Measurements from ENCODE around the gene MAPK8IP3. TPM values are rescaled to one million over a fixed set of nuclear protein-coding genes. Genes with fewer than 3 reads are reported as not detected.
A peak's percentile ranks its signal among the peaks of the same experiment; 100 is the strongest.

Gene MAPK8IP3
- total and polyA plus RNA-seq, 8 donors = 25.5 to 244 (median 50.3) TPM

DNA sequence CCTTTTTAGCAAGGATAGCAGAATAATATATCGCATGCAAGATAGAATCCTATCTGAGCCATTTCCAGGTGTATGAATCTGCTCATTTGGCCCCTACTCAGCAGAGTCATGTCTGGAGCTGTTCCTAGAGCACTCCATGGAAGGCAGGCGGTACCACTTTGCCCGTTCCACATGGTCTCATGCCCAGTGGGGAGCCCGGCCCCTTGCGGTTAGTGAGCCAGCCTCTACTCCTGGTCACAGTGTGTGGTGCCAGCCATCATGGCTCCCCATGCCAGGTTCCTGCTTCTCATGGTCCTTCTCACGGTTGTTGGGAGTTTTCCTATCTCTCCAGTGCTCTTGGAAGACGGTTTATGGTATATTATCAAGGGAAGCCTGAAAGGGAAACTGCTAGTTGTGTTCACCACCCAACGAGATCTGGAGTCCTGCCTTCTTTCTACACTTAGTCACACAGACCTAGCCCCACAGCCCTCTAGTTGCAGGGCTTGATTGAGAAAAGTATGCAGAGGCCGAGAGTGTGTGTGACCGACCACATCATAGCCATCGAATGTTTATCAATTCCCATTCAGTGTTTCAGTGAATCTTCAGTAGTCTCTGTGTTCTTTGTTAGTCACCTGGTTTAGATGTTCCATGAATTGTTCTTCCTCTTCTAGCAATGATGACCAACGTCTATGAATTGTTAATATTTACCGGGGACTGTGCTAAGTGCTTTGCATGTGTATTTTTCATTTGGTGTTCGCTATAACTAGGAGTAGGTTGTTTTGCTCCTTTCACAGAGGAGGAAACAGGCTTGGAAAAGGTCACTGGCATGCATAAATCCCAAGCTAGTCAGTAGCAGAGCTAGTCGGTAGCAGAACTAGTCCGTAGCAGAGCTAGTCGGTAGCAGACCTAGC is 18.3 kb upstream of the MAPK8IP3 start:
- peak in 3 of 4 donors; percentile 5 to 42 (median 28) for ATAC-seq
- no peaks in the 10 kb centered on the region for H3K9me3 ChIP-seq
- intact Hi-C loops (cut with DNase I) = no loop called here
- no peak for FAIRE-seq
- no peak for DNase-seq
- peak overlapping the region; percentile 33 to 76 (median 70) for H3K27ac ChIP-seq
- TF ChIP-seq, protein P1, sequence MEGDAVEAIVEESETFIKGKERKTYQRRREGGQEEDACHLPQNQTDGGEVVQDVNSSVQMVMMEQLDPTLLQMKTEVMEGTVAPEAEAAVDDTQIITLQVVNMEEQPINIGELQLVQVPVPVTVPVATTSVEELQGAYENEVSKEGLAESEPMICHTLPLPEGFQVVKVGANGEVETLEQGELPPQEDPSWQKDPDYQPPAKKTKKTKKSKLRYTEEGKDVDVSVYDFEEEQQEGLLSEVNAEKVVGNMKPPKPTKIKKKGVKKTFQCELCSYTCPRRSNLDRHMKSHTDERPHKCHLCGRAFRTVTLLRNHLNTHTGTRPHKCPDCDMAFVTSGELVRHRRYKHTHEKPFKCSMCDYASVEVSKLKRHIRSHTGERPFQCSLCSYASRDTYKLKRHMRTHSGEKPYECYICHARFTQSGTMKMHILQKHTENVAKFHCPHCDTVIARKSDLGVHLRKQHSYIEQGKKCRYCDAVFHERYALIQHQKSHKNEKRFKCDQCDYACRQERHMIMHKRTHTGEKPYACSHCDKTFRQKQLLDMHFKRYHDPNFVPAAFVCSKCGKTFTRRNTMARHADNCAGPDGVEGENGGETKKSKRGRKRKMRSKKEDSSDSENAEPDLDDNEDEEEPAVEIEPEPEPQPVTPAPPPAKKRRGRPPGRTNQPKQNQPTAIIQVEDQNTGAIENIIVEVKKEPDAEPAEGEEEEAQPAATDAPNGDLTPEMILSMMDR (IDR thresholded peaks at IDR 0.05) = no peak
- H3K36me3 ChIP-seq = peaks cover 0 to 31% (median 2%) of the 10 kb centered on the region in 3 donors
- H3K4me1 ChIP-seq = peaks cover 0 to 7% (median 0%) of the 10 kb centered on the region in 3 donors
- H3K4me3 ChIP-seq = no peak overlapping the region
- no peaks in the 10 kb centered on the region for H3K27me3 ChIP-seq
- 79 to 81% methylated on average over 17 of the region's 17 CpGs for WGBS, 2 donors

DNA sequence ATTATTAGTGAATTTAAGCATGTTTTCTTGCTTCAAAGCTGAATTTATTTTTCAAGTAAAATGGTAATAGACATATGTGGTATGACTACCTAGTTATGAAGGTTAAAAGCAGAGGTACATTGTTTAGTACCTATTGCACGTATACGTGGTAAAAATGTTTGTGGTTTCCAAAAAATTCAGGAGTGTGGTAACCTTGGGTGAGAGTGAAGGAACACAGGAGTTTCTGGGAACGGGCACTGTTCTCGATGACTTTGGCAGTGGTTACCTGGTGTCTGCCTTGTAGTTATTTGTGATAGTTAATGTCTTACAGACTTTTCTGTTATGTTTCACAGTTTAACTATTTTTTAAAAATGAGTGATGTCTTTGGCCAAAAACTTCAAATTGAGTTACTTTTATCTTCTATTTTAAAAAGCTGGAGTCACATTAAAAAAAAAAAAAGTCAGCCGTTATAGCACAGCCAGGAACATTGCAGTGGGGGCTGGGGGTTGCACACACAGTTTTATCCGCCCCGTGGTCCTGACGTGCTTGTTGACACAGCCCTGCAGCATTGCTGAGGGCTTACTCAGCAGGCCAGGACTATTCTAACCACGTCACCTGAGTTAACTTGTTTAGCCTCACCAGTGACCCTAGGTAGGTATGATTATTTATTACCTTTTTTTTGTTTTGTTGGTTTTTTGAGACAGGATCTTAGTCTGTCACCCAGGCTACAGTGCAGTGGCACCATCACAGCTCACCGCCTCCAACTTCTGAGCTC is 17.0 kb upstream of the MAPK8IP3 start:
- Histone ChIP-seq H3K27ac (peak overlapping the region; percentile 66 to 76 (median 71)), H3K4me3 (no peak overlapping the region), H3K27me3 (no peaks in the 10 kb centered on the region), H3K36me3 (peaks cover 5 to 45% (median 13%) of the 10 kb centered on the region in 3 donors), H3K9me3 (no peaks in the 10 kb centered on the region), H3K4me1 (peaks cover 0 to 7% (median 0%) of the 10 kb centered on the region in 3 donors)
- 62 to 64% methylated on average over 10 of the region's 10 CpGs for WGBS, 2 donors
- ATAC-seq (peak; percentile 85 to 90 (median 88)), FAIRE-seq (no peak), DNase-seq (peak in 4 of 6 donors; percentile 26 to 62 (median 54))
- intact Hi-C loops (cut with DNase I) = no loop called here
- TF ChIP-seq, protein P1 (IDR thresholded peaks at IDR 0.05) = no peak

DNA sequence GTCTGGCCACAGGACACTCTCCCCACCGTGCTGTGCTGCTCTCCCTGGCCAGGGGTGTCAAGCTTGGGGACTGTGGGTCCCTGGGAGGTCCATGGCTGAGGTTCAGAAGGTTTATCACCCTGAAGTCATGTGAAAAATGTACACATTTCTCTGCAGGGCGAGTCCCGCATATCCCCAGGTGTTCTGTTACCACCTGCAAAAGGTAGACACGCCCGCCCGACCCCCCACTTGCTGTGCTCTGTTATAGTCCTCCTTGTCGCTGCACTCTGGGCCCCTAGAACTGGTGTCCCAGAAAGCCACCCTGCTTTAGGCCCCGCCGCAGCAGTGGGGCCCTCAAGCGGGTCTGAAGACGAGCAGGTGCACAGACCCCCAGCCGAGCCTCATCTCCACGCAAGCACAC is 16.1 kb upstream of the MAPK8IP3 start:
- H3K36me3 ChIP-seq = peaks cover 5 to 51% (median 13%) of the 10 kb centered on the region in 3 donors
- no peaks in the 10 kb centered on the region for H3K27me3 ChIP-seq
- H3K27ac ChIP-seq = peak overlapping the region; percentile 66 to 76 (median 71)
- intact Hi-C loops (cut with DNase I) = no loop called here
- ATAC-seq = peak in 2 of 4 donors; percentile 10 to 24
- FAIRE-seq = no peak
- TF ChIP-seq, protein P1 (IDR thresholded peaks at IDR 0.05) = no peak
- DNase-seq = no peak
- no peak overlapping the region for H3K4me3 ChIP-seq
- H3K9me3 ChIP-seq = no peaks in the 10 kb centered on the region
- WGBS, 2 donors = 68 to 78% methylated on average over 13 of the region's 13 CpGs
- H3K4me1 ChIP-seq = peaks cover 0 to 7% (median 0%) of the 10 kb centered on the region in 3 donors

DNA sequence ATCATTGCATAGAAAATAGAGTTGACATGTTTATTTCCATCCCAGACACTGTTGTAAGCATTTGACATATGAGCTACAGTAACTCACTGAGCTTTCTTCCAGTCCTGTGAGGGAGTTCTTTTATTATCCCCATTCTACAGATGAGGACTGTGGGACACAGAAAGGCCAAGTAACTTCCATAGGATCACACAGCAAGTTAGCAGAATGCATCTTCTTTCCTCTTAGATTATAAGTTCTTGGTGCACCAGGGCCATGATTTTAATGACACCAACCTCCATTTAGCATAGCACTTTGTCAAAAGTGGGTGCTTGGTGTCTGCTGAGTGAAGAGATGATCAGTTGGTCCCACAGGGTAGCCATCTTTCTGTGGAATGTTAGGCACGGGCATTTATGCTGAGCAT is 15.2 kb upstream of the MAPK8IP3 start:
- ATAC-seq (no peak), DNase-seq (no peak), FAIRE-seq (no peak)
- Histone ChIP-seq H3K36me3 (peaks cover 5 to 46% (median 13%) of the 10 kb centered on the region in 3 donors), H3K4me3 (no peak overlapping the region), H3K4me1 (peaks cover 0 to 7% (median 0%) of the 10 kb centered on the region in 3 donors), H3K27ac (peak overlapping the region in 2 of 4 donors; percentile 13 to 76), H3K9me3 (no peaks in the 10 kb centered on the region), H3K27me3 (no peaks in the 10 kb centered on the region)
- TF ChIP-seq, protein P1 (IDR thresholded peaks at IDR 0.05) = no peak
- intact Hi-C loops (cut with DNase I) = no loop called here
- WGBS, 2 donors = 85 to 91% methylated on average over 1 of the region's 1 CpG
